Activated naive CD8-positive, alpha-beta T cell (primary cell): Measurements from ENCODE around the gene TMEM179B.
"Not testable (repeated sequence)": the region's sequence is repeated elsewhere in the genome, so short reads cannot be mapped to it uniquely, and the experiment has no call there.

Experiments
- H3K27ac Mint-ChIP-seq: one replicate; pipeline ENCODE4 v1.8.0; 2021; ENCODE audit warnings: mixed read lengths
- H3K27me3 Mint-ChIP-seq: one replicate; pipeline ENCODE4 v1.8.0; 2021; ENCODE audit warnings: mixed read lengths
- H3K36me3 Mint-ChIP-seq: one replicate; pipeline ENCODE4 v1.8.0; 2021; ENCODE audit warnings: mixed read lengths
- H3K4me1 Mint-ChIP-seq: one replicate; pipeline ENCODE4 v1.8.0; 2021; ENCODE audit warnings: low read depth, mixed read lengths
- H3K4me3 Mint-ChIP-seq: one replicate; pipeline ENCODE4 v1.8.0; 2021; ENCODE audit warnings: mild to moderate bottlenecking, mixed read lengths
- H3K9me3 Mint-ChIP-seq: one replicate; pipeline ENCODE4 v1.8.0; 2021; ENCODE audit warnings: low read depth, mixed read lengths

TMEM179B gene, protein sequence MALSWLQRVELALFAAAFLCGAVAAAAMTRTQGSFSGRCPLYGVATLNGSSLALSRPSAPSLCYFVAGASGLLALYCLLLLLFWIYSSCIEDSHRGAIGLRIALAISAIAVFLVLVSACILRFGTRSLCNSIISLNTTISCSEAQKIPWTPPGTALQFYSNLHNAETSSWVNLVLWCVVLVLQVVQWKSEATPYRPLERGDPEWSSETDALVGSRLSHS

DNA sequence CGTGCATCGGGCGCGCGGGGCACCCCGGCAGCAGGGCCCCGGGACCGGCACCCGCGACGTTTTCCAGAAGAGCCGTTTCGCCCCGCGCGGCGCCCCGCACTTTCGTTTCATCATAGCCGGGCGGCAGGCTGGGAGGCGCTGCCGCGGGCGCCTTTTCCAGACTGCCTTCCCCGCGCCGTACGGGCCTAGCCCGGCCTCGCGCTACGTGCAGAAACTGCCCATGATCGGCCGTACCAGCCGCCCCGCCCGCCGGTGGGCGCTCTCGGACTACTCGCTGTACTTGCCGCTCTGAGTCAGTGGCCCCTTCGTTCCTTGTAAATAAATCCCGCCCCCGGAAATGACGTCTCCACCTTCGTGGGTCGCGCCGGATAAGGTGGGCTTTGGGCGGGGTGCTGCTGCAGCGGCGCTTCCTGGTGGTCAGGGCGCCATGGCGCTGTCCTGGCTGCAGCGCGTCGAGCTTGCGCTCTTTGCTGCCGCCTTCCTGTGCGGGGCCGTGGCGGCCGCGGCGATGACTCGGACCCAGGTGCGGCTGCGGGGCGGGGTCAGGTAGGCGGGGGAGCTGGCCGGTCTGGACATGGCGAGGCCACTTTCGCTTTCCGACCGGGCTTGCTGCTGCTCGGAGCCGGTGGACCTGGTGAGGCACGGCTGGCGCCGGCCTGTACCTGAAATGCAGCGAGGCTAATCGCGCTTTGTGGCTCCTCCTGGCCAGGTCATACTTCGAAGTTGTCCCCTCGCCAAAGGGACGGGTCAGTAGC is at the start of gene TMEM179B:
TSS of gene TMEM179B (plus strand) at position 398 of the 755 bp plus-strand sequence. CDS start at position 428, 30 bp downstream.
- peak within 1 kb of the TSS; percentile 92 for H3K27ac Mint-ChIP-seq
- H3K4me3 Mint-ChIP-seq, result peak within 1 kb of the TSS; percentile 89
- H3K9me3 Mint-ChIP-seq, result no peaks in the 10 kb centered on the region
- H3K4me1 Mint-ChIP-seq, result peaks cover 41% of the 10 kb centered on the region
- H3K36me3 Mint-ChIP-seq, result peaks cover 3% of the 10 kb centered on the region
- H3K27me3 Mint-ChIP-seq, result no peaks in the 10 kb centered on the region

GRCh38 chr11:62747475-62748160 is 39.6 kb upstream of the TMEM179B start:
- peaks cover 22% of the 10 kb centered on the region for H3K4me1 Mint-ChIP-seq
- no peaks in the 10 kb centered on the region for H3K27me3 Mint-ChIP-seq
- no peaks in the 10 kb centered on the region for H3K9me3 Mint-ChIP-seq
- H3K36me3 Mint-ChIP-seq, result peaks cover 4% of the 10 kb centered on the region
- H3K27ac Mint-ChIP-seq, result peak overlapping the region; percentile 22
- no peak overlapping the region for H3K4me3 Mint-ChIP-seq

DNA sequence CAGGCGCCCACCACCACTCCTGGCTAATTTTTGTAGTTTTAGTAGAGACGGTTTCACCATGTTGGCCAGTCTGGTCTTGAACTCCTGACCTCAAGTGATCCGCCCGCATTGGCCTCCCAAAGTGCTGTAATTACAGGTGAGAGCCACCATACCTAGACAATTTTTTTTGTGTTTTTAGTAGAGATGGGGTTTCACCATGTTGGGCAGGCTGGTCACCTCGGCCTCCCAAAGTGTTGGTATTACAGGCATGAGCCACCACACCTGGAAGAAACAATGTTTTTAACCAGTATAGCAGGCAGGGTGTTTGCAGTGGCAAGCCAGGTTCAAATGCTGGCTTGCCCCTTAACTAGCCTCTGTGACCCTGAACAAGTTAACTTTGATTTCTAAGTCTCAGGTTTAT is 37.3 kb upstream of the TMEM179B start:
- not testable (repeated sequence) for H3K36me3 Mint-ChIP-seq, H3K27ac Mint-ChIP-seq, H3K27me3 Mint-ChIP-seq, H3K9me3 Mint-ChIP-seq, H3K4me3 Mint-ChIP-seq
- peaks cover 31% of the 10 kb centered on the region for H3K4me1 Mint-ChIP-seq

DNA sequence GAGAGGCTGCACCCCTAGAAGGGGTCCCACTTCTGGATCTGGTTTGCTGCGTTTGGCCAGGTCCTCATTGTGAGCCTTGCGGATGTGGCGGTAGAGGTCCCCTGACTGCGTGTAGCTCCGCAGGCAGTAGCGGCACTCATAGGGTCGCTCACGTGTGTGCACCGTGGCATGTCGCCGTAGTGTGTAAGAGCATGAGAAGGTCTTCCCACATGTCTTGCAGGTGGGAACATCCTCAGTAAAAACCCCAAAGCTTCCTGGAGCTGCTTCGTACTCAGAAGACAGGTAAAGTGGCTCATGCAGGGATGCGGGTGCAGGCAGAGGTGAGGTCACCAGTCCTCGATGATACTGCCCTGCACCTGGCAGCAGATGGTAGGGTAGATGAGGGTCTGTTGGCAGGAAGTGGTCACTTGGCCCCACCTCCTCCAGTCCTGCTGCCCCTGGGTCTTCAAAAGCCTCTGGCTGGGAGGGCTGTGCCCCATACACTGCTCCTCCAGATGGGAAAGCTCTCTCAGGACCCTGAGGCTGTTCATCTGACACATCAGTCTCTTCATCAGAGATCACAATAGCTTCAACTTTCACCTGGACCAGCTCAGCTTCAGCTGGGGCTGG is 34.9 kb upstream of the TMEM179B start:
- Mint-ChIP-seq H3K9me3 (no peaks in the 10 kb centered on the region), H3K27ac (peak overlapping the region; percentile 46), H3K36me3 (peaks cover 4% of the 10 kb centered on the region), H3K4me1 (peaks cover 31% of the 10 kb centered on the region), H3K4me3 (peak overlapping the region; percentile 97), H3K27me3 (no peaks in the 10 kb centered on the region)

DNA sequence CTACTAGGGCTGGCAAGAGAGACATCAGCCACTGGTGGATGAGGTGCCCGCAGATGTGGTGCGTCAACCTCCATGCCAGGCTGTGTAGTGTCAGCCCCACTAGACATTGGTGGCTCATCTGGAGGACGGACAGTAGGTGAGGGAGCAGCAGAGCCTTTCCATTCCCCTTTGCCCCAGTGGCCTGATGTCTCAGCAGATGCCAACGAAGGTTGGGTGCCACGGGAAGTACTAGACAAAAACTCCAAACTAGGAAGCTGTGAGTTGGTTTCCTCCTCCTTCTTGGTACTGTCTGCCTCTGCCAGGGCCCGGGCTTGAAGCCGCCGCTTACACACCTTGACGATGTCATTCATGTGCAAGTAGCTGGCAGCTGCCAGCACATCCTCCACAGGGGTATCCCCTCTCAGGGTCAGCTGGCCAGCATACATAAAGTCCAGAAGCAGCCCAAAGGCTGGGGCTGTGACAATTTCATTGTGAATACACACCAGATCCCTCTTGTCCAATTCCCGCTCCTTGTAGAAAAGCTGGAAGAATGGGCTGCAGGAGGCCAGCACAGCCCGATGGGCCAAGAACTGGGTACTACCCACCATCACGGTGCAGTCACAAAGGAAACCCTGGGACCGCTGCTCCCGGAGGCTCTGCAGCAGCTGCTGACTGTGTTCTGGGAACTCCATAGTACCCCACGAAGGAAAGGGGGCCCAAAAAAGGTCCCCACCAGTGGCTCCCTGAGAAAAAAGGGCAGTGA is 34.0 kb upstream of the TMEM179B start:
- peaks cover 4% of the 10 kb centered on the region for H3K36me3 Mint-ChIP-seq
- H3K27ac Mint-ChIP-seq, result peak overlapping the region; percentile 98
- H3K4me3 Mint-ChIP-seq, result peak overlapping the region; percentile 97
- H3K4me1 Mint-ChIP-seq, result peaks cover 29% of the 10 kb centered on the region
- H3K9me3 Mint-ChIP-seq, result no peaks in the 10 kb centered on the region
- H3K27me3 Mint-ChIP-seq, result no peaks in the 10 kb centered on the region

DNA sequence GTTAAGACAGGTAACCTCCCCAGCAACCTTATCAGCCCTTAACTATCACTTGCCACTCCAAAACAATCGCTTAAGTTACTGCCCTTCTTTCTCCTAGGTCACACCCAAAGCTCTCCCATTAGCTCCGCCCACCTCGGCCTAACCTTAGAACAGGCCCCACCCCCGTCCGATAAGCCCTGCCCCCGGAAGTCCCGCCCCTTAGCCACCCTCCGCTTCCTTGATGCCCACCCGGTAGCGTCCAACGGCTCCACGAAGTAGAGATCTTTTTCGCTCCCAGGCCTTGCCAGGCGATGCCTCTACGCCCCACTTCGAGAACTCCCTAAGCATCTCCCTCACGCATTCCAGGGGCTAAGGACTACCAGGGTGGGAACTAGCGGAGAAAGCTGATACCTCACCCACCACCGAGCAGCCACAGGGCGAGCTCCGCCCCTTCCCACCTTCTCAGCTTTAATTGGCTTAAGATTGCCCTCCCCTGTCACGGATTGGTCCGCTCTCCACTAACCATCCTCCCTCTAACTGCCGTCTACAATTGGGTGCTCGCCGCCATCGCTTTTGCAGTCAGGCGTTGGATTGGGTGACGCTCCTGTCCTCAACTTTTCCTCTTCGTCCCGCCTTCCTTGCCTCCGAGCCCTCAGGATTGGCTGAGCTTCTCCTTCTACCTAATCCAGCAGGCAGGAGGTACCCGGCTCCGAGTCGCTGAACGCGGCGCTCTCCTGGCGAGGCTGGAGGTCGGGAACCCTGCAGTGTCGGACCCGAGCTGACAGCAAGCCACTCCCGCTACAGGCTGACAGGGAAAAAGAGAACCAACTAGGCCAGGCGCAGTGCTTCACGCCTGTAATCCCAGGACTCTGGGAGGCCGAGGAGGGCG is 33.2 kb upstream of the TMEM179B start, which contains the start of gene ZBTB3:
TSS of gene ZBTB3 (minus strand) at position 425 of the 868 bp plus-strand sequence. CDS start 496 bp downstream, outside the sequence.
- H3K4me1 Mint-ChIP-seq, result peaks cover 26% of the 10 kb centered on the region
- H3K4me3 Mint-ChIP-seq, result peak within 1 kb of the TSS; percentile 97
- peaks cover 2% of the 10 kb centered on the region for H3K36me3 Mint-ChIP-seq
- no peaks in the 10 kb centered on the region for H3K27me3 Mint-ChIP-seq
- H3K27ac Mint-ChIP-seq, result peak within 1 kb of the TSS; percentile 98
- no peaks in the 10 kb centered on the region for H3K9me3 Mint-ChIP-seq

DNA sequence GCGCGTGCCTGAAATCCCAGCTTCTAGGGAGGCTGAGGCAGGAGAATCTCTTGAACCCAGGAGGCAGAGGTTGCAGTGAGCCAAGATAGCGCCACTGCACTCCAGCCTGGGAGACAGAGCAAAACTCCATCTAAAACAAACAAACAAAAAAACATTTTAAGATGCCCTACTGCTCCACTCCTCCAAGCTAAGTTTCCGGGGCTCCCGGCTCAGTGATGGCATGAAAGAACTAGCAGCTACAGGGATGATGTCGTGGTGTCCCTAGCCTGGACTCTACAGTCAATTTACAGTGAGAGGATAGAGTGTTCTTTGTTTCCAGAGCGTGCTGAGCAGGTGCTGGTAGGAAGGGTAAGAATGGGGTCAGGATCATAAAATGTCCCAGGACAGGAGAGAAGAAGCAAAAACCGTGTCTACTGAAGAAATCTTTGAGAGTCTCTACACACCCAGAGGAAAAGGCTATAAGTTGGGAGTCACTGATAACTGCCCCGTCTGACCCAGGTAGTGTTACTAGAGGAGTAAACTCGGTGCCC is 32.1 kb upstream of the TMEM179B start:
- no peaks in the 10 kb centered on the region for H3K9me3 Mint-ChIP-seq
- H3K36me3 Mint-ChIP-seq, result peaks cover 2% of the 10 kb centered on the region
- H3K27me3 Mint-ChIP-seq, result no peaks in the 10 kb centered on the region
- H3K27ac Mint-ChIP-seq, result no peak overlapping the region
- H3K4me1 Mint-ChIP-seq, result peaks cover 19% of the 10 kb centered on the region
- peak overlapping the region; percentile 68 for H3K4me3 Mint-ChIP-seq

- H3K27ac Mint-ChIP-seq, result no peak overlapping the region
- no peak overlapping the region for H3K4me3 Mint-ChIP-seq
- H3K4me1 Mint-ChIP-seq, result peaks cover 18% of the 10 kb centered on the region
- H3K27me3 Mint-ChIP-seq, result no peaks in the 10 kb centered on the region
- peaks cover 2% of the 10 kb centered on the region for H3K36me3 Mint-ChIP-seq
- H3K9me3 Mint-ChIP-seq, result no peaks in the 10 kb centered on the region
These were observed 29.1 kb upstream of the TMEM179B start for GRCh38 chr11:62757846-62758788.

- Mint-ChIP-seq H3K4me3 (peak overlapping the region; percentile 98), H3K4me1 (peaks cover 22% of the 10 kb centered on the region)
- H3K27ac Mint-ChIP-seq, H3K36me3 Mint-ChIP-seq, H3K27me3 Mint-ChIP-seq, H3K9me3 Mint-ChIP-seq: not testable (repeated sequence)
These were observed 26.4 kb upstream of the TMEM179B start for GRCh38 chr11:62760867-62761227.

DNA sequence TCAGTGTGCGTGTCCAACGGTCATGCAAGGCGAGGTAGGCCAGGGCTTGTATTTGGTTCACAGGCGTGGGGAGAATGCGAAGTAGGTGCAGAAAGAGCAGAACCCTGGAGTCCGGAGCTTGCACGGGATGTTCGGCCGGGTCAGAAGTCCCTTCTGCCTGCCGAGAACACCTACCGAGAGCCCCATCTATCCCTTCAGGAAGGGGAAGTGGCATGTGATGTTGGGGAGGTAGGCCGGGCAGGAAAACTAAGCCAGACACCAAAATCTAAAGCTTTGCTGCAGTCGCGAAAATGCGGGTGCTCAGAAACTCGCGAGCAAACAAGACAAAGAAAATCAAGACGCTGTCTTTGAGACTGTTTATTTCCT is 16.4 kb upstream of the TMEM179B start:
- peak overlapping the region; percentile 92 for H3K4me3 Mint-ChIP-seq

GRCh38 chr11:62771144-62772021 is 15.8 kb upstream of the TMEM179B start, which contains the start of gene TAF6L:
TSS of gene TAF6L (plus strand) at chr11:62771396. CDS start at chr11:62775784, 4,388 bp downstream.
- peaks cover 24% of the 10 kb centered on the region for H3K4me1 Mint-ChIP-seq
- H3K4me3 Mint-ChIP-seq, result peak within 1 kb of the TSS; percentile 92
- H3K9me3 Mint-ChIP-seq, result no peaks in the 10 kb centered on the region
- peak within 1 kb of the TSS; percentile 97 for H3K27ac Mint-ChIP-seq
- H3K36me3 Mint-ChIP-seq, result no peaks in the 10 kb centered on the region
- H3K27me3 Mint-ChIP-seq, result no peaks in the 10 kb centered on the region

More for the DNA sequence above, 16.4 kb upstream of the TMEM179B start:
- Mint-ChIP-seq H3K4me1 (peaks cover 24% of the 10 kb centered on the region), H3K27me3 (no peaks in the 10 kb centered on the region), H3K36me3 (no peaks in the 10 kb centered on the region), H3K27ac (peak overlapping the region; percentile 97), H3K9me3 (no peaks in the 10 kb centered on the region)

DNA sequence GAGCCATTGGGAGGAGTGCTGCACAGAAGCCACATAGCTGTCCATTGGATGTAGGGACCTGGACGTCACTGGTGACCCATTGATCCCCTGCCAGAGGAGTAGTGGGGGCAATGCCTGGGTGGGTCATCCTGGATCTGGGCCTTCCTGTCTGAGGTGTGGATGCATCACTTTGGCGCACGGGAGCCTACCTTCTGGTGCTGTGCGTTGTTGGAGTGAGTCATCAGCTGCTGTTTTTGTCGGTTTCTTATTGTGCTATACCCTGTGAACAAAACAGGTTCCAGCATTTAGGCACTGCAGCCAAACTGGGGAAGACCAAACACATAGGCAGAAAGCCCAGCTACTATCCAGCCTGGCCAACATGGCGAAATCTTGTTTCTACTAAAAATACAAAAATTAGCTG is 12.8 kb upstream of the TMEM179B start:
- no peaks in the 10 kb centered on the region for H3K36me3 Mint-ChIP-seq
- H3K27ac Mint-ChIP-seq, result no peak overlapping the region
- no peaks in the 10 kb centered on the region for H3K27me3 Mint-ChIP-seq
- H3K9me3 Mint-ChIP-seq, result no peaks in the 10 kb centered on the region
- no peak overlapping the region for H3K4me3 Mint-ChIP-seq
- peaks cover 26% of the 10 kb centered on the region for H3K4me1 Mint-ChIP-seq
